Thyroid gland (tissue), 4 donors: ENCODE results near the gene SHC4.

Experiments
- POLR2A ChIP-seq, 2 donors: fragments of 450-650 bp; IDR thresholded peaks; one replicate each; pipeline ENCODE4 v1.6.1; 2017; ENCODE audit warnings: antibody characterized with exemption in 2 of 2, mild to moderate bottlenecking in 2 of 2, moderate library complexity in 1 of 2
- TF ChIP-seq, protein P1 (sequence below), 6 experiments: fragments of 200-600 bp in 3 of 6; fragments of 450-650 bp in 3 of 6; sonication (generic) in 3 of 6; IDR thresholded peaks; one replicate each; pipeline ENCODE4 v1.5.1; 2016 to 2019; ENCODE audit warnings: antibody characterized with exemption in 6 of 6, mild to moderate bottlenecking in 2 of 6, inconsistent platforms in 1 of 6, moderate library complexity in 1 of 6

- TF ChIP-seq, protein P1, sequence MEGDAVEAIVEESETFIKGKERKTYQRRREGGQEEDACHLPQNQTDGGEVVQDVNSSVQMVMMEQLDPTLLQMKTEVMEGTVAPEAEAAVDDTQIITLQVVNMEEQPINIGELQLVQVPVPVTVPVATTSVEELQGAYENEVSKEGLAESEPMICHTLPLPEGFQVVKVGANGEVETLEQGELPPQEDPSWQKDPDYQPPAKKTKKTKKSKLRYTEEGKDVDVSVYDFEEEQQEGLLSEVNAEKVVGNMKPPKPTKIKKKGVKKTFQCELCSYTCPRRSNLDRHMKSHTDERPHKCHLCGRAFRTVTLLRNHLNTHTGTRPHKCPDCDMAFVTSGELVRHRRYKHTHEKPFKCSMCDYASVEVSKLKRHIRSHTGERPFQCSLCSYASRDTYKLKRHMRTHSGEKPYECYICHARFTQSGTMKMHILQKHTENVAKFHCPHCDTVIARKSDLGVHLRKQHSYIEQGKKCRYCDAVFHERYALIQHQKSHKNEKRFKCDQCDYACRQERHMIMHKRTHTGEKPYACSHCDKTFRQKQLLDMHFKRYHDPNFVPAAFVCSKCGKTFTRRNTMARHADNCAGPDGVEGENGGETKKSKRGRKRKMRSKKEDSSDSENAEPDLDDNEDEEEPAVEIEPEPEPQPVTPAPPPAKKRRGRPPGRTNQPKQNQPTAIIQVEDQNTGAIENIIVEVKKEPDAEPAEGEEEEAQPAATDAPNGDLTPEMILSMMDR (IDR thresholded peaks at IDR 0.05): no peak
- no peak for TF ChIP-seq POLR2A (IDR thresholded peaks at IDR 0.05)
Measured at GRCh38 chr15:48858401-48858800, 105.3 kb downstream of the SHC4 start.
